GM12878 (cell line): ENCODE data around the gene ZNF800. TPM values are rescaled to one million over a fixed set of nuclear protein-coding genes. Genes with fewer than 3 reads are reported as not detected.
"Not testable (repeated sequence)": the region's sequence is repeated elsewhere in the genome, so short reads cannot be mapped to it uniquely, and the experiment has no call there.

ENCODE experiments used
- ATAC-seq: fragments of 200-7000 bp; cut with Tn5 transposase; 3 replicates; pipeline ENCODE4 v1.9.1; 2020; ENCODE audit warnings: mild to moderate bottlenecking, moderate library complexity
- BruUV-seq: library from RNA; stranded (reverse); fragments of 400-500 nt; replicated peaks from 2 replicates; lab custom pipeline; 2021; lab: Mats Ljungman, UMichigan
- CTCF ChIA-PET: fragments of 300-600 bp; sonication (Branson Sonifier 250); formaldehyde crosslinking; extraction: SDS; loops from one replicate; lab custom pipeline; 2021; ENCODE audit warnings: inconsistent platforms; lab: Yijun Ruan, JAX
- POLR2A ChIA-PET: fragments of 350-600 bp; formaldehyde crosslinking; extraction: SDS; loops from one replicate; lab custom pipeline; 2021; ENCODE audit warnings: inconsistent platforms; lab: Charles Lee
- RAD21 ChIA-PET: fragments of 300-600 bp; sonication (Branson Sonifier 250); formaldehyde crosslinking; loops from one replicate; lab custom pipeline; 2023; ENCODE audit warnings: antibody characterized with exemption; ENCODE audit not compliant: unreplicated experiment; lab: Charles Lee
- SMC1A ChIA-PET: fragments of 300-600 bp; sonication (Branson Sonifier 250); formaldehyde crosslinking; loops from one replicate; lab custom pipeline; 2023; ENCODE audit not compliant: unreplicated experiment, uncharacterized antibody; lab: Charles Lee
- DNase-seq: peaks from one replicate; pipeline ENCODE4 v3.0.0-alpha.2; 2011; ENCODE audit warnings: low read depth, low spot score
- FAIRE-seq: peaks from 3 replicates; lab custom pipeline; 2011; peaks lifted over from hg19 to GRCh38; lab: Jason Lieb, UNC
- H2AFZ ChIP-seq: 2 replicates; pipeline ENCODE4 v1.6.0; 2011; ENCODE audit warnings: low read depth, low read length, control low read depth; ENCODE audit not compliant: control insufficient read depth
- H3K27ac ChIP-seq: 2 replicates; pipeline ENCODE4 v1.5.1; 2011; ENCODE audit warnings: control low read depth; ENCODE audit not compliant: control insufficient read depth, insufficient read depth
- H3K27me3 ChIP-seq, 2 experiments: replicated peaks in 1 of 2; 2 replicates each; pipeline versions ENCODE4 v1.6.0 to v1.6.1; 2011; ENCODE audit warnings: low read length in 1 of 2; ENCODE audit not compliant: control insufficient read depth in 2 of 2, insufficient read depth in 2 of 2
- H3K36me3 ChIP-seq, 2 experiments: 2 replicates each; pipeline ENCODE4 v1.5.1; 2011; ENCODE audit warnings: low read length in 1 of 2; ENCODE audit not compliant: control insufficient read depth in 2 of 2, insufficient read depth in 2 of 2
- H3K4me1 ChIP-seq: 2 replicates; pipeline ENCODE4 v1.6.1; 2011; ENCODE audit warnings: mild to moderate bottlenecking, low read length, moderate library complexity, mixed read lengths; ENCODE audit not compliant: control insufficient read depth, insufficient read depth
- H3K4me2 ChIP-seq: 2 replicates; pipeline ENCODE4 v1.6.0; 2011; ENCODE audit warnings: control low read depth; ENCODE audit not compliant: control insufficient read depth, insufficient read depth
- H3K4me3 ChIP-seq: fragments of 200-600 bp; sonication (generic); 2 replicates; pipeline ENCODE4 v1.5.1; 2016
- H3K79me2 ChIP-seq: 2 replicates; pipeline ENCODE4 v1.6.0; 2011; ENCODE audit warnings: low read length; ENCODE audit not compliant: control insufficient read depth, insufficient read depth
- H3K9ac ChIP-seq: 2 replicates; pipeline ENCODE4 v1.8.0; 2011; ENCODE audit warnings: low read length, control low read depth, mixed read lengths; ENCODE audit not compliant: control insufficient read depth, insufficient read depth
- H3K9me3 ChIP-seq: replicated peaks from 3 replicates; pipeline ENCODE4 v1.5.1; 2011; ENCODE audit warnings: mild to moderate bottlenecking, low read length; ENCODE audit not compliant: control insufficient read depth, insufficient read depth
- H4K20me1 ChIP-seq: 2 replicates; pipeline ENCODE4 v1.6.0; 2011; ENCODE audit not compliant: control insufficient read depth, insufficient read depth
- ASH2L ChIP-seq: fragments of 300-600, 200-600 bp; sonication (generic); IDR thresholded peaks from 2 replicates; pipeline ENCODE4 v1.6.1; 2017; ENCODE audit warnings: low read depth, mild to moderate bottlenecking, borderline replicate concordance
- BHLHE40 ChIP-seq, 2 experiments: fragments of 450-650 bp in 1 of 2; IDR thresholded peaks; 2 replicates each; pipeline ENCODE4 v1.6.1; 2011 to 2017; ENCODE audit warnings: low read depth in 2 of 2, borderline replicate concordance in 1 of 2, improper control_type of control experiment in 1 of 2, low read length in 1 of 2, mild to moderate bottlenecking in 1 of 2
- BMI1 ChIP-seq: fragments of 450-650 bp; IDR thresholded peaks from 2 replicates; pipeline ENCODE4 v1.6.1; 2016; ENCODE audit warnings: mild to moderate bottlenecking, moderate library complexity, borderline replicate concordance
- EP300 ChIP-seq, 2 experiments: fragments of 150-350 bp in 1 of 2; IDR thresholded peaks; 2 replicates each; pipeline ENCODE4 v1.6.1; 2011 to 2012; ENCODE audit warnings: low read depth in 2 of 2, low read length in 2 of 2, borderline replicate concordance in 1 of 2, improper control_type of control experiment in 1 of 2, inconsistent platforms in 1 of 2; ENCODE audit not compliant: control insufficient read depth in 1 of 2
- ETV6 ChIP-seq, 2 experiments: fragments of 450-650 bp in 1 of 2; IDR thresholded peaks in 1 of 2; conservative IDR thresholded peaks in 1 of 2; 2 replicates each; pipeline ENCODE4 v1.6.1; 2014; ENCODE audit warnings: antibody characterized with exemption in 1 of 2, borderline replicate concordance in 1 of 2, low read depth in 1 of 2, mild to moderate bottlenecking in 1 of 2, moderate library complexity in 1 of 2
- KDM1A ChIP-seq: fragments of 200-600 bp; sonication (generic); IDR thresholded peaks from 2 replicates; pipeline ENCODE4 v1.6.1; 2016; ENCODE audit warnings: borderline replicate concordance
- WGBS: methylation state at CpG from one replicate; pipeline ENCODE4 v1.1.6; 2016; ENCODE audit warnings: low lambda C conversion rate; ENCODE audit not compliant: insufficient replicate concordance, insufficient coverage; ENCODE audit errors: missing lambda C conversion rate; 5-methylcytosine and 5-hydroxymethylcytosine counted together
- in situ Hi-C: fragments of 300-500 bp; cut with MboI; formaldehyde crosslinking; loops from 9 replicates; pipeline ENCODE4 v1.14.3; 2018; ENCODE audit warnings: mixed read lengths
- intact Hi-C: fragments of 100-400 bp; cut with micrococcal nuclease; formaldehyde crosslinking; loops from one replicate; pipeline ENCODE4 v1.14.2; 2022; ENCODE audit not compliant: unreplicated experiment
- polyA plus RNA-seq, 11 experiments: library from polyadenylated mRNA; depleted of rRNA in 4 of 11; unstranded in 6 of 11; stranded (reverse) in 5 of 11; fragments of >200 nt; fragmentation: Nextera tagmentation in 4 of 11; fragmentation: Illumina TruSeq in 1 of 11; extraction: Ambion mirVana in 4 of 11; extraction: Trizol in 1 of 11; gene quantifications; 1 replicate in 1 of 11; 2 replicates in 10 of 11; pipeline versions ENCODE4 v1.2.1 to v1.2.3, GENCODE V29; 2011 to 2016; ENCODE audit warnings: inconsistent platforms in 2 of 11, missing spikeins in 2 of 11, low read depth in 1 of 11
- total RNA-seq, 4 experiments: library from RNA; depleted of rRNA in 3 of 4; stranded (reverse); fragments of >200 nt in 3 of 4; fragmentation: Illumina TruSeq in 1 of 4; extraction: Trizol in 1 of 4; gene quantifications; 2 replicates each; pipeline versions ENCODE4 v1.2.1 to v1.2.3, GENCODE V29; 2013 to 2021
- TF ChIP-seq, protein P1 (sequence below): IDR thresholded peaks from 2 replicates; pipeline ENCODE4 v1.6.1; 2011; ENCODE audit warnings: low read depth, low read length, improper control_type of control experiment, borderline replicate concordance

Gene ZNF800
- total and polyA plus RNA-seq, 10 of the 15 experiments (the other 5 are each of a cell fraction or from before 2014, with no cell fraction given) = 6.8 to 33.9 (median 23.8) TPM

DNA sequence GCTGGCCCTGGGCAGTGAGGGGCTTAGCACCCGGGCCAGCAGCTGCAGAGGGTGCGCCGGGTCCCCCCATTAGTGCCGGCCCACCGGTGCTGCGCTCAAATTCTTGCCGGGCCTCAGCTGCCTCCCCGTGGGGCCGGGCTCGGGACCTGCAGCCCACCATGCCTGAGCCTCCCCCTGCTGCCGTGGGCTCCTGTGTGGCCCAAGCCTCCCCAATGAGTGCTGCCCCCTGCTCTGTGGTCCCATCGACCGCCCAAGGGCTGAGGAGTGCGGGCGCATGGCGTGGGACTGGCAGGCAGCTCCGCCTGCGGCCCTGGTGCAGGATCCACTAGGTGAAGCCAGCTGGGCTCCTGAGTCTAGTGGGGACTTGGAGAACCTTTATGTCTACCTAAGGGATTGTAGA is 36.8 kb upstream of the ZNF800 start:
- H3K4me2 ChIP-seq, H3K27me3 ChIP-seq, BruUV-seq, H3K27ac ChIP-seq, DNase-seq, H3K4me1 ChIP-seq, FAIRE-seq, H3K4me3 ChIP-seq, H3K9ac ChIP-seq, RAD21 ChIA-PET, intact Hi-C loops, H4K20me1 ChIP-seq, H3K36me3 ChIP-seq, ATAC-seq, H3K79me2 ChIP-seq, H2AFZ ChIP-seq, in situ Hi-C loops, H3K9me3 ChIP-seq, POLR2A ChIA-PET: not testable (repeated sequence)
- WGBS = 71% methylated on average over 12 of the region's 18 CpGs
- CTCF ChIA-PET = interaction anchor here (0.8 to 2.0 kb wide), 2 partner anchors 8 to 18 kb away, joined by 3 to 6 read pairs; no protein-coding TSS in a partner anchor
- SMC1A ChIA-PET = interaction anchor here (1.1 kb wide), 1 partner anchor 15 kb away, joined by 3 read pairs; no protein-coding TSS in a partner anchor

DNA sequence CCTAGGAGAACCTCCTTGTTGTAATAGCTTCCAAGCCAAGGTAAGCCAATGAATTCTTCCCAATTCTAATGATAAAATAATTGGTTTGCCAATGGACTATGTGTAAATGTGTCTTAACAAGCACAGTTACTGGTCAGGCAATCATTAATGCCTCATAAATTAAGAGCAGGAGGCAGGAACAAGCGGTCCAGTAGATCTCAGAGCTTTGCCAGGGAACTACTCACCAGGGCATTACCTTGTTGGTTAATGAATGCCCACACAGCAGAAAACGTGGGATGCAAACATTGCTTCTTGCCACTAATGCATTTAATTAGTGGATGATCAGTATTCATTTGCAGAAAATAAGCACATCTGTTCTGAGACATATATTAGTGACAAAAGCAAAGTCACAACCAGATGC is 26.7 kb upstream of the ZNF800 start:
- H3K27me3 ChIP-seq = no peaks in the 10 kb centered on the region
- no peaks in the 10 kb centered on the region for H3K79me2 ChIP-seq
- H2AFZ ChIP-seq = no peak overlapping the region
- SMC1A ChIA-PET = no interaction called here
- no peak overlapping the region for H3K27ac ChIP-seq
- H3K9me3 ChIP-seq = no peaks in the 10 kb centered on the region
- peaks cover 16% of the 10 kb centered on the region for H3K4me1 ChIP-seq
- H3K4me3 ChIP-seq = no peak overlapping the region
- WGBS = 69% methylated on average over 2 of the region's 2 CpGs
- in situ Hi-C loops = no loop called here
- no TSS peak for BruUV-seq
- intact Hi-C loops = no loop called here
- H3K4me2 ChIP-seq = no peak overlapping the region
- H4K20me1 ChIP-seq = no peaks in the 10 kb centered on the region
- POLR2A ChIA-PET = no interaction called here
- H3K36me3 ChIP-seq = no peaks in the 10 kb centered on the region
- DNase-seq (no peak), FAIRE-seq (no peak), ATAC-seq (no peak)
- RAD21 ChIA-PET = no interaction called here
- no peak overlapping the region for H3K9ac ChIP-seq
- TF ChIP-seq KDM1A (no peak), EP300 (IDR thresholded peaks at IDR 0.05; ENCODE audit: borderline replicate concordance in 1 of 2, control insufficient read depth in 1 of 2, low read depth in 2 of 2, low read length in 2 of 2) (no peak), ASH2L (no peak), BMI1 (no peak), BHLHE40 (IDR thresholded peaks at IDR 0.05; ENCODE audit: borderline replicate concordance in 1 of 2, low read depth in 2 of 2, low read length in 1 of 2) (no peak), ETV6 (conservative IDR thresholded peaks at IDR 0.05 in 1 of 2, IDR thresholded peaks at IDR 0.05 in 1 of 2; ENCODE audit: borderline replicate concordance in 1 of 2, low read depth in 1 of 2) (no peak)
- TF ChIP-seq, protein P1, sequence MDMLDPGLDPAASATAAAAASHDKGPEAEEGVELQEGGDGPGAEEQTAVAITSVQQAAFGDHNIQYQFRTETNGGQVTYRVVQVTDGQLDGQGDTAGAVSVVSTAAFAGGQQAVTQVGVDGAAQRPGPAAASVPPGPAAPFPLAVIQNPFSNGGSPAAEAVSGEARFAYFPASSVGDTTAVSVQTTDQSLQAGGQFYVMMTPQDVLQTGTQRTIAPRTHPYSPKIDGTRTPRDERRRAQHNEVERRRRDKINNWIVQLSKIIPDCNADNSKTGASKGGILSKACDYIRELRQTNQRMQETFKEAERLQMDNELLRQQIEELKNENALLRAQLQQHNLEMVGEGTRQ = no peak
- CTCF ChIA-PET = no interaction called here
